Activated CD4-positive, alpha-beta T cell treated with anti-CD3 and anti-CD28 coated beads, Interleukin-2, Interleukin-4, amounts not matched to agents 100 ng/mL and 50 ng/mL, durations not matched to agents 16 hours and 8 hours (primary cell): ENCODE measurements around the gene MCM3AP.

Source experiments
- DNase-seq: peaks from one replicate; pipeline ENCODE4 v3.0.0-alpha.2; 2020; ENCODE audit warnings: low spot score

Gene MCM3AP

GRCh38 chr21:46217511-46218196 is 67.8 kb downstream of the MCM3AP start:
- DNase-seq = no peak

- DNase-seq = no peak
These were observed 69.2 kb downstream of the MCM3AP start for GRCh38 chr21:46216132-46216747.

- no peak for DNase-seq
These were observed 69.8 kb downstream of the MCM3AP start for GRCh38 chr21:46215436-46216131.

- DNase-seq = no peak
These were observed 70.7 kb downstream of the MCM3AP start for GRCh38 chr21:46214478-46215340.

- DNase-seq = no peak
These were observed 71.7 kb downstream of the MCM3AP start for GRCh38 chr21:46213620-46214286.

- DNase-seq = no peak
These were observed 72.5 kb downstream of the MCM3AP start for GRCh38 chr21:46212721-46213484.

- no peak for DNase-seq
These were observed 73.4 kb downstream of the MCM3AP start for GRCh38 chr21:46211786-46212720.

GRCh38 chr21:46211376-46211775 is 74.0 kb downstream of the MCM3AP start:
- no peak for DNase-seq

- DNase-seq = no peak
These were observed 74.9 kb downstream of the MCM3AP start for GRCh38 chr21:46210378-46211136.

GRCh38 chr21:46208761-46209721 is 76.4 kb downstream of the MCM3AP start:
- DNase-seq = no peak

- no peak for DNase-seq
These were observed 77.4 kb downstream of the MCM3AP start for GRCh38 chr21:46207920-46208591.

- DNase-seq = no peak
These were observed 78.1 kb downstream of the MCM3AP start for GRCh38 chr21:46207006-46207919.

- DNase-seq = no peak
These were observed 79.0 kb downstream of the MCM3AP start for GRCh38 chr21:46206163-46207005.

- DNase-seq = no peak
These were observed 79.6 kb downstream of the MCM3AP start for GRCh38 chr21:46205766-46206162.

- DNase-seq = no peak
These were observed 80.2 kb downstream of the MCM3AP start for GRCh38 chr21:46205166-46205565.
